Gastroesophageal sphincter (tissue), 4 donors: ENCODE data around the gene MEP1B. TPM values are rescaled to one million over a fixed set of nuclear protein-coding genes. Genes with fewer than 3 reads are reported as not detected.
"Not testable (repeated sequence)": the region's sequence is repeated elsewhere in the genome, so short reads cannot be mapped to it uniquely, and the experiment has no call there.

ENCODE experiments used
- ATAC-seq: fragments of 150-250 bp; one replicate; pipeline ENCODE4 v1.9.1; 2016; ENCODE audit warnings: mild to moderate bottlenecking, moderate library complexity
- H3K27ac ChIP-seq, 4 donors: fragments of 200-600 bp; sonication (generic) in 3 of 4; 1 replicate in 3 of 4; 2 replicates in 1 of 4; pipeline ENCODE4 v1.5.1; 2016 to 2019
- H3K27me3 ChIP-seq: fragments of 200-600 bp; sonication (generic); one replicate; pipeline ENCODE4 v1.5.1; 2019
- H3K36me3 ChIP-seq, 2 donors: fragments of 200-600 bp; sonication (generic); one replicate each; pipeline ENCODE4 v1.5.1; 2019; ENCODE audit warnings: control low read depth in 1 of 2
- H3K4me1 ChIP-seq, 3 donors: fragments of 200-600 bp; sonication (generic); 1 replicate in 2 of 3; 2 replicates in 1 of 3; pipeline ENCODE4 v1.5.1; 2016 to 2019; ENCODE audit warnings: control low read depth in 2 of 3
- H3K4me3 ChIP-seq, 2 donors: fragments of 200-600 bp; sonication (generic); one replicate each; pipeline ENCODE4 v1.5.1; 2019; ENCODE audit warnings: mild to moderate bottlenecking in 1 of 2, moderate library complexity in 1 of 2
- H3K9me3 ChIP-seq, 3 donors: fragments of 200-600 bp; sonication (generic); one replicate each; pipeline ENCODE4 v1.5.1; 2017 to 2019; ENCODE audit warnings: control low read depth in 2 of 3
- CTCF ChIP-seq, 4 experiments: fragments of 200-600 bp in 2 of 4; fragments of 450-650 bp in 2 of 4; sonication (generic) in 1 of 4; IDR thresholded peaks; one replicate each; pipeline ENCODE4 v1.5.1; 2017 to 2019; ENCODE audit warnings: antibody characterized with exemption in 4 of 4, mild to moderate bottlenecking in 2 of 4, moderate library complexity in 2 of 4
- EP300 ChIP-seq: sonication (generic); formaldehyde crosslinking; IDR thresholded peaks from one replicate; pipeline ENCODE4 v1.6.1; 2017; ENCODE audit warnings: antibody characterized with exemption, mild to moderate bottlenecking
- POLR2A ChIP-seq, 2 donors: fragments of 450-650 bp; IDR thresholded peaks; one replicate each; pipeline ENCODE4 v1.6.1; 2017; ENCODE audit warnings: antibody characterized with exemption in 2 of 2, mild to moderate bottlenecking in 2 of 2, moderate library complexity in 1 of 2
- POLR2AphosphoS5 ChIP-seq: sonication (generic); formaldehyde crosslinking; IDR thresholded peaks from one replicate; pipeline ENCODE4 v1.6.1; 2017; ENCODE audit warnings: antibody characterized with exemption
- WGBS, 2 donors: methylation state at CpG; one replicate each; pipeline ENCODE4 v1.1.5; 2018; ENCODE audit warnings: low coverage in 1 of 2; 5-methylcytosine and 5-hydroxymethylcytosine counted together
- total RNA-seq, 4 donors: library from RNA; depleted of rRNA; stranded (reverse); fragments of >200 nt; gene quantifications; one replicate each; pipeline ENCODE4 v1.1.0, GENCODE V29; 2016

Gene MEP1B
- total RNA-seq, 4 donors from 2014 or later: not detected

- Histone ChIP-seq H3K4me3 (peak overlapping the region in 1 of 2 donors; percentile 40), H3K9me3 (no peaks in the 10 kb centered on the region), H3K4me1 (peaks cover 0 to 12% (median 0%) of the 10 kb centered on the region in 3 donors), H3K27me3 (no peaks in the 10 kb centered on the region), H3K36me3 (no peaks in the 10 kb centered on the region), H3K27ac (no peak overlapping the region)
- ATAC-seq: peak; percentile 90
- TF ChIP-seq EP300 (no peak), POLR2AphosphoS5 (no peak), CTCF (IDR thresholded peaks at IDR 0.05) (peak; percentile 64 to 89 (median 86)), POLR2A (IDR thresholded peaks at IDR 0.05) (no peak)
- 6 to 8% methylated on average over 22 of the region's 22 CpGs for WGBS, 2 donors
Observed at GRCh38 chr18:32158108-32158624, 31.7 kb upstream of the MEP1B start.

GRCh38 chr18:32158631-32159030, 31.2 kb upstream of the MEP1B start:
- 67 to 81% methylated on average over 6 to 9 of the region's 9 CpGs for WGBS, 2 donors
- H3K27ac ChIP-seq: not testable (repeated sequence)

GRCh38 chr18:32160547-32160946, 29.3 kb upstream of the MEP1B start:
- Histone ChIP-seq H3K4me1 (peaks cover 0 to 12% (median 0%) of the 10 kb centered on the region in 3 donors), H3K4me3 (no peak overlapping the region), H3K36me3 (no peaks in the 10 kb centered on the region), H3K9me3 (no peaks in the 10 kb centered on the region), H3K27ac (no peak overlapping the region), H3K27me3 (no peaks in the 10 kb centered on the region)
- TF ChIP-seq POLR2A (IDR thresholded peaks at IDR 0.05) (no peak), CTCF (IDR thresholded peaks at IDR 0.05) (no peak), POLR2AphosphoS5 (no peak), EP300 (no peak)
- ATAC-seq: no peak
- 72 to 77% methylated on average over 2 of the region's 2 CpGs for WGBS, 2 donors

More at GRCh38 chr18:32158631-32159030, 31.2 kb upstream of the MEP1B start:
- H3K36me3 ChIP-seq, H3K9me3 ChIP-seq, ATAC-seq, H3K27me3 ChIP-seq: not testable (repeated sequence)
- peaks cover 0 to 12% (median 0%) of the 10 kb centered on the region in 3 donors for H3K4me1 ChIP-seq
- peak overlapping the region in 1 of 2 donors; percentile 40 for H3K4me3 ChIP-seq

GRCh38 chr18:32167980-32168730, 21.7 kb upstream of the MEP1B start:
- 65 to 76% methylated on average over 3 of the region's 3 CpGs for WGBS, 2 donors
- no peaks in the 10 kb centered on the region for H3K36me3 ChIP-seq
- H3K4me3 ChIP-seq: no peak overlapping the region
- TF ChIP-seq POLR2AphosphoS5: no peak
- TF ChIP-seq EP300: no peak
- no peak for TF ChIP-seq POLR2A (IDR thresholded peaks at IDR 0.05)
- no peak for TF ChIP-seq CTCF (IDR thresholded peaks at IDR 0.05)
- ATAC-seq: no peak
- H3K9me3 ChIP-seq: no peaks in the 10 kb centered on the region
- H3K27ac ChIP-seq: no peak overlapping the region
- H3K27me3 ChIP-seq: no peaks in the 10 kb centered on the region
- H3K4me1 ChIP-seq: no peaks in the 10 kb centered on the region

GRCh38 chr18:32173654-32174053, 16.2 kb upstream of the MEP1B start:
- WGBS, 2 donors: 69 to 76% methylated on average over 3 of the region's 3 CpGs
- H3K27me3 ChIP-seq: no peaks in the 10 kb centered on the region
- no peaks in the 10 kb centered on the region for H3K36me3 ChIP-seq
- no peaks in the 10 kb centered on the region for H3K4me1 ChIP-seq
- TF ChIP-seq CTCF (IDR thresholded peaks at IDR 0.05) (no peak), POLR2A (IDR thresholded peaks at IDR 0.05) (no peak), EP300 (no peak), POLR2AphosphoS5 (no peak)
- H3K4me3 ChIP-seq: no peak overlapping the region
- H3K9me3 ChIP-seq: no peaks in the 10 kb centered on the region
- H3K27ac ChIP-seq: no peak overlapping the region
- ATAC-seq: no peak
